ENCODE results near the gene WASF1.

DNA sequence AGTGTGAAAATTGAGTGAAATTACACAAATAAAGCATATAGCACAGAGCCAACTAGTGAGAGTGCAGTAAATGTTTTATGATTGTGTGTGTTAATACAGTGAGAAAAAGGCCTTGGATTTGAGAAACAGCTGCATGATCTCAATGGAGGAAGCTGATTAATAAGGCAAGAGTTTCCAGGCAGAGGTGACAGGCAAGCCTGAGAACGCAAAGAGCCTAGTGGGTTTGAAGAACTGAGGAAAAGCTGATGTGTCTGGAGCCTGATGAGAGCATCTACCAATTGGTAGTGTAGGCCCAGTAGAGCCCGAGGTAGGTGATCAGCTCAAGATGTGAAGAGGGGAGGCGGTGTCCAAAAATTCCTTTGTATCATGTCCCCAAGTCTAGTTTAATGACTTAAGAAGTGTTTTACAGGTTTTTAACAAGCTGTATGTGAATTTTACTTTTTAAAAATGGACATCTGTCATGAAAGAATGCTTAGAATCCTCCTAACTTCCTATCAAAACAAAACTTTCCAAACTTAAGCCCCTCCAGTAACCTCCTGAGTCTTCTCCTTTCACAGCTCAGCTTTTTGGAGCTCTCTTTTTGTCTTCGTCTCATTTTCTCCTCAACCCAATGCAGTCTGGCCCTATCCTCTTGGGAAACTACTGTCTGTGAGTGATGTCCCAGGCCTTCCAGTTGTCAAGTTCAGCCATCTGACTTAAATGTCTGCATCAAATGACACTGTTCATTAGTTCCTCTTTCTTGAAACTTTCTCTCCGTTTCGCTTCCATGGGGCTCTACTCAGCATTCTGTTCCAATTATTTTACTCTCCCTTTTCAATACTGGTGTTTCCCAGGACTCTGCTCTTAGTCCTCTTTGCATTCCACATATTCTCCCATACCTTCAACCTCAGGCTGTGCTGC lies 1.9 kb upstream of the WASF1 start:
- TF ChIP-seq, protein P1, sequence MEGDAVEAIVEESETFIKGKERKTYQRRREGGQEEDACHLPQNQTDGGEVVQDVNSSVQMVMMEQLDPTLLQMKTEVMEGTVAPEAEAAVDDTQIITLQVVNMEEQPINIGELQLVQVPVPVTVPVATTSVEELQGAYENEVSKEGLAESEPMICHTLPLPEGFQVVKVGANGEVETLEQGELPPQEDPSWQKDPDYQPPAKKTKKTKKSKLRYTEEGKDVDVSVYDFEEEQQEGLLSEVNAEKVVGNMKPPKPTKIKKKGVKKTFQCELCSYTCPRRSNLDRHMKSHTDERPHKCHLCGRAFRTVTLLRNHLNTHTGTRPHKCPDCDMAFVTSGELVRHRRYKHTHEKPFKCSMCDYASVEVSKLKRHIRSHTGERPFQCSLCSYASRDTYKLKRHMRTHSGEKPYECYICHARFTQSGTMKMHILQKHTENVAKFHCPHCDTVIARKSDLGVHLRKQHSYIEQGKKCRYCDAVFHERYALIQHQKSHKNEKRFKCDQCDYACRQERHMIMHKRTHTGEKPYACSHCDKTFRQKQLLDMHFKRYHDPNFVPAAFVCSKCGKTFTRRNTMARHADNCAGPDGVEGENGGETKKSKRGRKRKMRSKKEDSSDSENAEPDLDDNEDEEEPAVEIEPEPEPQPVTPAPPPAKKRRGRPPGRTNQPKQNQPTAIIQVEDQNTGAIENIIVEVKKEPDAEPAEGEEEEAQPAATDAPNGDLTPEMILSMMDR (IDR thresholded peaks at IDR 0.05) = no peak
- TF ChIP-seq EZH2 (IDR thresholded peaks at IDR 0.05) (no peak), EZH2phosphoT487 (IDR thresholded peaks at IDR 0.05) (no peak)

Data from neural progenitor cell (in vitro differentiated cells).